Vagina (tissue), 2 donors: ENCODE measurements around the gene DOCK1.

Source experiments
- CTCF ChIP-seq, 3 experiments: fragments of 450-650 bp in 2 of 3; fragments of 200-600 bp in 1 of 3; sonication (generic) in 1 of 3; IDR thresholded peaks; one replicate each; pipeline ENCODE4 v1.5.1; 2017 to 2019; ENCODE audit warnings: antibody characterized with exemption in 3 of 3, mild to moderate bottlenecking in 2 of 3, moderate library complexity in 2 of 3
- POLR2A ChIP-seq, 2 donors: fragments of 450-650 bp; IDR thresholded peaks; one replicate each; pipeline ENCODE4 v1.6.1; 2017; ENCODE audit warnings: antibody characterized with exemption in 2 of 2, mild to moderate bottlenecking in 2 of 2, moderate library complexity in 2 of 2

- TF ChIP-seq CTCF (IDR thresholded peaks at IDR 0.05): no peak
- TF ChIP-seq POLR2A (IDR thresholded peaks at IDR 0.05): no peak
Observed at GRCh38 chr10:126908729-126909128, 3.5 kb downstream of the DOCK1 start.
